HepG2 (cell line): ENCODE measurements around the gene GABRP. TPM values are rescaled to one million over a fixed set of nuclear protein-coding genes. Genes with fewer than 3 reads are reported as not detected.

Experiments
- ATAC-seq: fragments of 200-7000 bp; cut with Tn5 transposase; 3 replicates; pipeline ENCODE4 v1.9.1; 2020; ENCODE audit warnings: mild to moderate bottlenecking, moderate library complexity
- BruUV-seq: library from RNA; stranded (reverse); fragments of 400-500 nt; replicated peaks from 2 replicates; lab custom pipeline; 2021; lab: Mats Ljungman, UMichigan
- CTCF ChIA-PET: fragments of 300-600 bp; formaldehyde crosslinking; extraction: SDS; loops from one replicate; lab custom pipeline; 2021; ENCODE audit warnings: low total read pairs, inconsistent platforms, low intra/inter-chr PET ratio; lab: Yijun Ruan, JAX
- POLR2A ChIA-PET: fragments of 350-600 bp; sonication (Branson Sonifier 250); formaldehyde crosslinking; loops from one replicate; lab custom pipeline; 2020; ENCODE audit warnings: antibody characterized with exemption, inconsistent platforms; lab: Yijun Ruan, JAX
- DNase-seq: peaks from one replicate; pipeline ENCODE4 v3.0.0-alpha.2; 2015; ENCODE audit warnings: low spot score
- FAIRE-seq: peaks from 3 replicates; lab custom pipeline; 2011; peaks lifted over from hg19 to GRCh38; lab: Jason Lieb, UNC
- H2AFZ ChIP-seq: one replicate; pipeline ENCODE4 v1.6.1; 2011; ENCODE audit warnings: low read length, inconsistent platforms
- H3K27ac ChIP-seq: fragments of 300-600 bp; 3 replicates; pipeline ENCODE4 v1.8.0; 2011; ENCODE audit warnings: mixed run types, mild to moderate bottlenecking, mixed read lengths, low read length, inconsistent platforms; ENCODE audit not compliant: insufficient read depth; ENCODE audit errors: extremely low read length
- H3K27me3 ChIP-seq, 2 experiments: fragments of 200-600 bp in 1 of 2; 2 replicates in 1 of 2; 3 replicates in 1 of 2; pipeline versions ENCODE4 v1.6.0 to v1.8.0; 2011; ENCODE audit warnings: low read length in 2 of 2, mild to moderate bottlenecking in 2 of 2, moderate library complexity in 2 of 2, inconsistent platforms in 1 of 2; ENCODE audit not compliant: insufficient read depth in 2 of 2, control insufficient read depth in 1 of 2
- H3K36me3 ChIP-seq, 2 experiments: fragments of 200-600 bp in 1 of 2; replicated peaks in 1 of 2; 2 replicates in 1 of 2; 3 replicates in 1 of 2; pipeline versions ENCODE4 v1.5.1 to v1.8.0; 2011; ENCODE audit warnings: low read length in 2 of 2, inconsistent platforms in 1 of 2; ENCODE audit not compliant: insufficient read depth in 2 of 2, control insufficient read depth in 1 of 2
- H3K4me1 ChIP-seq: 2 replicates; pipeline ENCODE4 v1.5.1; 2012; ENCODE audit warnings: low read length, inconsistent platforms; ENCODE audit not compliant: insufficient read depth
- H3K4me2 ChIP-seq: 2 replicates; pipeline ENCODE4 v1.6.0; 2011; ENCODE audit warnings: low read depth, low read length, inconsistent platforms
- H3K4me3 ChIP-seq, 3 experiments: fragments of 200-600 bp in 1 of 3; sonication (generic), shearing (Covaris generic) in 1 of 3; replicated peaks in 1 of 3; 2 replicates each; pipeline ENCODE4 v1.5.1; 2011 to 2016; ENCODE audit warnings: low read length in 3 of 3, inconsistent platforms in 2 of 3, low read depth in 2 of 3, mild to moderate bottlenecking in 2 of 3, control low read depth in 1 of 3, mixed read lengths in 1 of 3; ENCODE audit not compliant: insufficient read depth in 1 of 3
- H3K79me2 ChIP-seq: one replicate; pipeline ENCODE4 v1.6.1; 2011; ENCODE audit warnings: low read length, inconsistent platforms; ENCODE audit not compliant: insufficient read depth
- H3K9ac ChIP-seq: 2 replicates; pipeline ENCODE4 v1.6.0; 2011; ENCODE audit warnings: mild to moderate bottlenecking, low read depth, low read length, inconsistent platforms; ENCODE audit not compliant: insufficient read depth
- H3K9me3 ChIP-seq: 2 replicates; pipeline ENCODE4 v1.5.1; 2012; ENCODE audit warnings: mild to moderate bottlenecking, low read length
- H4K20me1 ChIP-seq: 2 replicates; pipeline ENCODE4 v1.6.0; 2011; ENCODE audit warnings: inconsistent platforms, mild to moderate bottlenecking, low read length, moderate library complexity; ENCODE audit not compliant: insufficient read depth
- ARID2 ChIP-seq: sonication (generic); formaldehyde crosslinking; IDR thresholded peaks from 2 replicates; pipeline ENCODE4 v1.8.1; 2022; ENCODE audit warnings: mild to moderate bottlenecking, missing genetic modification reagents, borderline replicate concordance
- HNF4G ChIP-seq, 2 experiments: sonication (generic) in 1 of 2; formaldehyde crosslinking in 1 of 2; IDR thresholded peaks; 2 replicates each; pipeline versions ENCODE4 v1.4.0 to v1.6.1; 2011 to 2020; ENCODE audit warnings: borderline replicate concordance in 2 of 2, low read depth in 2 of 2, mild to moderate bottlenecking in 2 of 2, low read length in 1 of 2, missing genetic modification reagents in 1 of 2, moderate library complexity in 1 of 2
- MAF1 ChIP-seq: sonication (generic); formaldehyde crosslinking; IDR thresholded peaks from 2 replicates; pipeline ENCODE4 v1.5.0; 2020; ENCODE audit warnings: missing genetic modification reagents, borderline replicate concordance
- MBNL3 ChIP-seq: fragments of 250-450 bp; sonication (Bioruptor Pico); conservative IDR thresholded peaks from 2 replicates; pipeline ENCODE4 v1.8.0; 2022; ENCODE audit warnings: mild to moderate bottlenecking, inconsistent platforms
- MEIS1 ChIP-seq: sonication (generic); formaldehyde crosslinking; IDR thresholded peaks from 2 replicates; pipeline ENCODE4 v1.9.0; 2021; ENCODE audit warnings: mild to moderate bottlenecking, missing genetic modification reagents, moderate library complexity, borderline replicate concordance
- NCOA1 ChIP-seq: sonication (generic); formaldehyde crosslinking; IDR thresholded peaks from 2 replicates; pipeline ENCODE4 v1.9.0; 2021; ENCODE audit warnings: missing genetic modification reagents
- NFYC ChIP-seq: IDR thresholded peaks from 2 replicates; pipeline ENCODE4 v1.6.1; 2016; ENCODE audit warnings: missing genetic modification reagents, missing compliant biosample characterization
- SNAI1 ChIP-seq: sonication (generic); formaldehyde crosslinking; IDR thresholded peaks from 2 replicates; pipeline ENCODE4 v1.5.0; 2020; ENCODE audit warnings: mild to moderate bottlenecking, missing genetic modification reagents, borderline replicate concordance
- SP2 ChIP-seq: sonication (generic); formaldehyde crosslinking; IDR thresholded peaks from 2 replicates; pipeline ENCODE4 v1.5.1; 2020; ENCODE audit warnings: mild to moderate bottlenecking, missing genetic modification reagents
- ZNF101 ChIP-seq: sonication (generic); formaldehyde crosslinking; IDR thresholded peaks from 2 replicates; pipeline ENCODE4 v1.4.0; 2020; ENCODE audit warnings: mild to moderate bottlenecking, low read depth, missing genetic modification reagents, borderline replicate concordance
- ZNF713 ChIP-seq: sonication (generic); formaldehyde crosslinking; IDR thresholded peaks from 2 replicates; pipeline ENCODE4 v1.4.0; 2020; ENCODE audit warnings: mild to moderate bottlenecking, missing genetic modification reagents
- ZNF782 ChIP-seq: sonication (generic); formaldehyde crosslinking; IDR thresholded peaks from 2 replicates; pipeline ENCODE4 v1.4.0; 2020; ENCODE audit warnings: missing genetic modification reagents, mild to moderate bottlenecking, borderline replicate concordance
- ZSCAN25 ChIP-seq: sonication (generic); formaldehyde crosslinking; IDR thresholded peaks from 2 replicates; pipeline ENCODE4 v1.8.0; 2022; ENCODE audit warnings: mild to moderate bottlenecking, missing genetic modification reagents
- WGBS: methylation state at CpG from one replicate; pipeline ENCODE4 v1.1.6; 2017; ENCODE audit warnings: low lambda C conversion rate; 5-methylcytosine and 5-hydroxymethylcytosine counted together
- in situ Hi-C: cut with HindIII; loops from 2 replicates; pipeline ENCODE4 v1.10.0; 2017; ENCODE audit warnings: low pct_unique_long_range_greater_than_20kb; ENCODE audit not compliant: extremely low pct_ligation_motif_present
- intact Hi-C: fragments of 100-400 bp; cut with micrococcal nuclease; formaldehyde crosslinking; loops from one replicate; pipeline ENCODE4 v1.10.0; 2022; ENCODE audit not compliant: unreplicated experiment
- polyA plus RNA-seq, 8 experiments: library from polyadenylated mRNA; depleted of rRNA in 3 of 8; stranded (reverse) in 7 of 8; unstranded in 1 of 8; fragments of >200 nt; fragmentation: Illumina TruSeq in 4 of 8; extraction: Trizol in 4 of 8; gene quantifications; 2 replicates each; pipeline versions ENCODE4 v1.2.1 to v1.2.3, GENCODE V29; 2011 to 2016; ENCODE audit warnings: low read depth in 4 of 8, missing spikeins in 1 of 8, mixed read lengths in 1 of 8; ENCODE audit not compliant: insufficient read depth in 1 of 8
- total RNA-seq, 5 experiments: library from RNA; depleted of rRNA; stranded (reverse); fragments of >200 nt; fragmentation: Illumina TruSeq; extraction: Trizol; gene quantifications; 2 replicates each; pipeline ENCODE4 v1.2.3, GENCODE V29; 2016; ENCODE audit warnings: low read depth in 1 of 5
- TF ChIP-seq, protein P1 (sequence below): sonication (generic); formaldehyde crosslinking; IDR thresholded peaks from 2 replicates; pipeline ENCODE4 v1.4.0; 2020; ENCODE audit warnings: mild to moderate bottlenecking, missing genetic modification reagents
- TF ChIP-seq, protein P2 (sequence below): sonication (generic); formaldehyde crosslinking; IDR thresholded peaks from 2 replicates; pipeline ENCODE4 v1.9.0; 2021; ENCODE audit warnings: missing genetic modification reagents, mild to moderate bottlenecking, borderline replicate concordance
- TF ChIP-seq, protein P3 (sequence below), 2 experiments: IDR thresholded peaks; 2 replicates each; pipeline ENCODE4 v1.6.1; 2011 to 2012; ENCODE audit warnings: low read length in 2 of 2, borderline replicate concordance in 1 of 2, low read depth in 1 of 2, mild to moderate bottlenecking in 1 of 2, moderate library complexity in 1 of 2

Gene GABRP
- total and polyA plus RNA-seq, 2 of the 13 experiments (the other 11 are each of a cell fraction or from before 2014, with no cell fraction given) = not detected

DNA sequence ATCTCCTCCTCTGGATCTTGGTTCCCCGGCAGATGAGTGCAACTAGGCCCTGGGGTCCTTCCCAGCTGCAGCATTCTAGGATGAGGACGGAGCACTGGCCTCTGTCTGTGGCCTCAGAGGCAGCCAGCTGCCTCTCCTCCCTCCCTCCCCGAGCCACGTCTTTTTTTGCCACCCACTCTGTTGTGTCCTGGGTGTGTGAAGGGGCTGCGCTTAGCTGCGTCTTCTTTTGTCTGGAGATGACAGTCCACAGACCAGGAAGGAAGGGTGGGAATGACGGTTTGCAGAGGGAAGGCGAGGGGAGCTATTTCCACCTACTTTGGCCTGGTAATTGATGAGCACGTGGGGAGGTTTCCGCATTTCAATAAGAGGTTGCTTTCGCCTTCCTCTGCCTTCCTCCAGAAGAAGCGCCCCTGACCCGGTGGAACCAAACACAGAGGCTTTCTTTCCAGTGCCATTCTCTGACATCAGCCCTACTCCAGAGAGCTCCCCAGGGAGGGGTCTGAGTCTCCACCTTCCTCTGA is 34.5 kb upstream of the GABRP start:
- no peak overlapping the region for H3K27ac ChIP-seq
- DNase-seq (no peak), ATAC-seq (no peak), FAIRE-seq (no peak)
- no peak overlapping the region for H3K4me2 ChIP-seq
- no peaks in the 10 kb centered on the region for H3K9me3 ChIP-seq
- in situ Hi-C loops (loop anchor here (10.0 kb wide), 1 partner anchor 596 kb away; no protein-coding TSS in a partner anchor), intact Hi-C loops (loop anchor here (10.0 kb wide), 2 partner anchors 114 to 406 kb away; no protein-coding TSS in a partner anchor)
- ChIA-PET POLR2A (no interaction called here), CTCF (no interaction called here)
- no peak overlapping the region for H2AFZ ChIP-seq
- no peak for TF ChIP-seq ZNF101 (CRISPR knock-in tag)
- no peak for TF ChIP-seq ZNF782 (CRISPR knock-in tag)
- TF ChIP-seq MBNL3 = no peak
- TF ChIP-seq NFYC (CRISPR knock-in tag) = no peak
- no peak for TF ChIP-seq MAF1
- TF ChIP-seq, protein P1, sequence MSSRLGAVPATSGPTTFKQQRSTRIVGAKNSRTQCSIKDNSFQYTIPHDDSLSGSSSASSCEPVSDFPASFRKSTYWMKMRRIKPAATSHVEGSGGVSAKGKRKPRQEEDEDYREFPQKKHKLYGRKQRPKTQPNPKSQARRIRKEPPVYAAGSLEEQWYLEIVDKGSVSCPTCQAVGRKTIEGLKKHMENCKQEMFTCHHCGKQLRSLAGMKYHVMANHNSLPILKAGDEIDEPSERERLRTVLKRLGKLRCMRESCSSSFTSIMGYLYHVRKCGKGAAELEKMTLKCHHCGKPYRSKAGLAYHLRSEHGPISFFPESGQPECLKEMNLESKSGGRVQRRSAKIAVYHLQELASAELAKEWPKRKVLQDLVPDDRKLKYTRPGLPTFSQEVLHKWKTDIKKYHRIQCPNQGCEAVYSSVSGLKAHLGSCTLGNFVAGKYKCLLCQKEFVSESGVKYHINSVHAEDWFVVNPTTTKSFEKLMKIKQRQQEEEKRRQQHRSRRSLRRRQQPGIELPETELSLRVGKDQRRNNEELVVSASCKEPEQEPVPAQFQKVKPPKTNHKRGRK (CRISPR knock-in tag) = no peak
- TF ChIP-seq ZSCAN25 (CRISPR knock-in tag) = no peak
- TF ChIP-seq ARID2 (CRISPR knock-in tag) = no peak
- no peak for TF ChIP-seq NCOA1 (CRISPR knock-in tag)
- TF ChIP-seq SNAI1 (CRISPR knock-in tag) = no peak
- TF ChIP-seq, protein P2, sequence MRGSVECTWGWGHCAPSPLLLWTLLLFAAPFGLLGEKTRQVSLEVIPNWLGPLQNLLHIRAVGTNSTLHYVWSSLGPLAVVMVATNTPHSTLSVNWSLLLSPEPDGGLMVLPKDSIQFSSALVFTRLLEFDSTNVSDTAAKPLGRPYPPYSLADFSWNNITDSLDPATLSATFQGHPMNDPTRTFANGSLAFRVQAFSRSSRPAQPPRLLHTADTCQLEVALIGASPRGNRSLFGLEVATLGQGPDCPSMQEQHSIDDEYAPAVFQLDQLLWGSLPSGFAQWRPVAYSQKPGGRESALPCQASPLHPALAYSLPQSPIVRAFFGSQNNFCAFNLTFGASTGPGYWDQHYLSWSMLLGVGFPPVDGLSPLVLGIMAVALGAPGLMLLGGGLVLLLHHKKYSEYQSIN = no peak
- TF ChIP-seq, protein P3, sequence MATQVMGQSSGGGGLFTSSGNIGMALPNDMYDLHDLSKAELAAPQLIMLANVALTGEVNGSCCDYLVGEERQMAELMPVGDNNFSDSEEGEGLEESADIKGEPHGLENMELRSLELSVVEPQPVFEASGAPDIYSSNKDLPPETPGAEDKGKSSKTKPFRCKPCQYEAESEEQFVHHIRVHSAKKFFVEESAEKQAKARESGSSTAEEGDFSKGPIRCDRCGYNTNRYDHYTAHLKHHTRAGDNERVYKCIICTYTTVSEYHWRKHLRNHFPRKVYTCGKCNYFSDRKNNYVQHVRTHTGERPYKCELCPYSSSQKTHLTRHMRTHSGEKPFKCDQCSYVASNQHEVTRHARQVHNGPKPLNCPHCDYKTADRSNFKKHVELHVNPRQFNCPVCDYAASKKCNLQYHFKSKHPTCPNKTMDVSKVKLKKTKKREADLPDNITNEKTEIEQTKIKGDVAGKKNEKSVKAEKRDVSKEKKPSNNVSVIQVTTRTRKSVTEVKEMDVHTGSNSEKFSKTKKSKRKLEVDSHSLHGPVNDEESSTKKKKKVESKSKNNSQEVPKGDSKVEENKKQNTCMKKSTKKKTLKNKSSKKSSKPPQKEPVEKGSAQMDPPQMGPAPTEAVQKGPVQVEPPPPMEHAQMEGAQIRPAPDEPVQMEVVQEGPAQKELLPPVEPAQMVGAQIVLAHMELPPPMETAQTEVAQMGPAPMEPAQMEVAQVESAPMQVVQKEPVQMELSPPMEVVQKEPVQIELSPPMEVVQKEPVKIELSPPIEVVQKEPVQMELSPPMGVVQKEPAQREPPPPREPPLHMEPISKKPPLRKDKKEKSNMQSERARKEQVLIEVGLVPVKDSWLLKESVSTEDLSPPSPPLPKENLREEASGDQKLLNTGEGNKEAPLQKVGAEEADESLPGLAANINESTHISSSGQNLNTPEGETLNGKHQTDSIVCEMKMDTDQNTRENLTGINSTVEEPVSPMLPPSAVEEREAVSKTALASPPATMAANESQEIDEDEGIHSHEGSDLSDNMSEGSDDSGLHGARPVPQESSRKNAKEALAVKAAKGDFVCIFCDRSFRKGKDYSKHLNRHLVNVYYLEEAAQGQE (IDR thresholded peaks at IDR 0.05; ENCODE audit: borderline replicate concordance in 1 of 2, low read depth in 1 of 2, low read length in 2 of 2) = no peak
- TF ChIP-seq SP2 (CRISPR knock-in tag) = no peak
- no peak for TF ChIP-seq MEIS1 (CRISPR knock-in tag)
- no peak for TF ChIP-seq ZNF713 (CRISPR knock-in tag)
- TF ChIP-seq HNF4G (IDR thresholded peaks at IDR 0.05; ENCODE audit: borderline replicate concordance, low read depth, low read length) = no peak
- no peak for TF ChIP-seq HNF4G (CRISPR knock-in tag; IDR thresholded peaks at IDR 0.05; ENCODE audit: borderline replicate concordance, low read depth)
- 30% methylated on average over 7 of the region's 13 CpGs for WGBS
- BruUV-seq = no TSS peak
- H4K20me1 ChIP-seq = no peaks in the 10 kb centered on the region
- no peaks in the 10 kb centered on the region for H3K79me2 ChIP-seq
- no peaks in the 10 kb centered on the region for H3K36me3 ChIP-seq
- H3K27me3 ChIP-seq = peaks cover 2 to 25% of the 10 kb centered on the region in 2 experiments; a peak in 3 of 5 replicates
- no peak overlapping the region for H3K4me3 ChIP-seq
- H3K9ac ChIP-seq = no peak overlapping the region
- H3K4me1 ChIP-seq = no peaks in the 10 kb centered on the region
